HepG2 (cell line): ENCODE measurements around the gene GFER. TPM values are rescaled to one million over a fixed set of nuclear protein-coding genes. Genes with fewer than 3 reads are reported as not detected.
A peak's percentile ranks its signal among the peaks of the same experiment; 100 is the strongest.

Experiments
- ATAC-seq: fragments of 200-7000 bp; cut with Tn5 transposase; 3 replicates; pipeline ENCODE4 v1.9.1; 2020; ENCODE audit warnings: mild to moderate bottlenecking, moderate library complexity
- BruUV-seq: library from RNA; stranded (reverse); fragments of 400-500 nt; replicated peaks from 2 replicates; lab custom pipeline; 2021; lab: Mats Ljungman, UMichigan
- CTCF ChIA-PET: fragments of 300-600 bp; formaldehyde crosslinking; extraction: SDS; loops from one replicate; lab custom pipeline; 2021; ENCODE audit warnings: low total read pairs, inconsistent platforms, low intra/inter-chr PET ratio; lab: Yijun Ruan, JAX
- POLR2A ChIA-PET: fragments of 350-600 bp; sonication (Branson Sonifier 250); formaldehyde crosslinking; loops from one replicate; lab custom pipeline; 2020; ENCODE audit warnings: antibody characterized with exemption, inconsistent platforms; lab: Yijun Ruan, JAX
- DNase-seq: peaks from one replicate; pipeline ENCODE4 v3.0.0-alpha.2; 2015; ENCODE audit warnings: low spot score
- FAIRE-seq: peaks from 3 replicates; lab custom pipeline; 2011; peaks lifted over from hg19 to GRCh38; lab: Jason Lieb, UNC
- H2AFZ ChIP-seq: one replicate; pipeline ENCODE4 v1.6.1; 2011; ENCODE audit warnings: low read length, inconsistent platforms
- H3K27ac ChIP-seq: fragments of 300-600 bp; 3 replicates; pipeline ENCODE4 v1.8.0; 2011; ENCODE audit warnings: mixed run types, mild to moderate bottlenecking, mixed read lengths, low read length, inconsistent platforms; ENCODE audit not compliant: insufficient read depth; ENCODE audit errors: extremely low read length
- H3K27me3 ChIP-seq, 2 experiments: fragments of 200-600 bp in 1 of 2; 2 replicates in 1 of 2; 3 replicates in 1 of 2; pipeline versions ENCODE4 v1.6.0 to v1.8.0; 2011; ENCODE audit warnings: low read length in 2 of 2, mild to moderate bottlenecking in 2 of 2, moderate library complexity in 2 of 2, inconsistent platforms in 1 of 2; ENCODE audit not compliant: insufficient read depth in 2 of 2, control insufficient read depth in 1 of 2
- H3K36me3 ChIP-seq, 2 experiments: fragments of 200-600 bp in 1 of 2; replicated peaks in 1 of 2; 2 replicates in 1 of 2; 3 replicates in 1 of 2; pipeline versions ENCODE4 v1.5.1 to v1.8.0; 2011; ENCODE audit warnings: low read length in 2 of 2, inconsistent platforms in 1 of 2; ENCODE audit not compliant: insufficient read depth in 2 of 2, control insufficient read depth in 1 of 2
- H3K4me1 ChIP-seq: 2 replicates; pipeline ENCODE4 v1.5.1; 2012; ENCODE audit warnings: low read length, inconsistent platforms; ENCODE audit not compliant: insufficient read depth
- H3K4me2 ChIP-seq: 2 replicates; pipeline ENCODE4 v1.6.0; 2011; ENCODE audit warnings: low read depth, low read length, inconsistent platforms
- H3K4me3 ChIP-seq, 3 experiments: fragments of 200-600 bp in 1 of 3; sonication (generic), shearing (Covaris generic) in 1 of 3; replicated peaks in 1 of 3; 2 replicates each; pipeline ENCODE4 v1.5.1; 2011 to 2016; ENCODE audit warnings: low read length in 3 of 3, inconsistent platforms in 2 of 3, low read depth in 2 of 3, mild to moderate bottlenecking in 2 of 3, control low read depth in 1 of 3, mixed read lengths in 1 of 3; ENCODE audit not compliant: insufficient read depth in 1 of 3
- H3K79me2 ChIP-seq: one replicate; pipeline ENCODE4 v1.6.1; 2011; ENCODE audit warnings: low read length, inconsistent platforms; ENCODE audit not compliant: insufficient read depth
- H3K9ac ChIP-seq: 2 replicates; pipeline ENCODE4 v1.6.0; 2011; ENCODE audit warnings: mild to moderate bottlenecking, low read depth, low read length, inconsistent platforms; ENCODE audit not compliant: insufficient read depth
- H3K9me3 ChIP-seq: 2 replicates; pipeline ENCODE4 v1.5.1; 2012; ENCODE audit warnings: mild to moderate bottlenecking, low read length
- H4K20me1 ChIP-seq: 2 replicates; pipeline ENCODE4 v1.6.0; 2011; ENCODE audit warnings: inconsistent platforms, mild to moderate bottlenecking, low read length, moderate library complexity; ENCODE audit not compliant: insufficient read depth
- ETV5 ChIP-seq: IDR thresholded peaks from 2 replicates; pipeline ENCODE4 v1.6.1; 2018; ENCODE audit warnings: missing biosample characterization, missing genetic modification reagents, inconsistent platforms, borderline replicate concordance
- FOSL2 ChIP-seq: sonication (generic); formaldehyde crosslinking; IDR thresholded peaks from 2 replicates; pipeline ENCODE4 v1.4.0; 2020; ENCODE audit warnings: missing genetic modification reagents
- FOXP1 ChIP-seq, 2 experiments: fragments of 450-650 bp in 1 of 2; IDR thresholded peaks; 2 replicates each; pipeline ENCODE4 v1.6.1; 2017 to 2018; ENCODE audit warnings: antibody characterized with exemption in 1 of 2
- HMG20B ChIP-seq: conservative IDR thresholded peaks from 2 replicates; pipeline ENCODE4 v1.6.1; 2016; ENCODE audit warnings: missing genetic modification reagents, missing compliant biosample characterization
- HNF4A ChIP-seq: sonication (generic); formaldehyde crosslinking; IDR thresholded peaks from 2 replicates; pipeline ENCODE4 v1.4.0; 2020; ENCODE audit warnings: missing genetic modification reagents
- KDM2A ChIP-seq: sonication (generic); formaldehyde crosslinking; IDR thresholded peaks from 2 replicates; pipeline ENCODE4 v1.4.0; 2020; ENCODE audit warnings: low read depth, missing genetic modification reagents, borderline replicate concordance
- KLF6 ChIP-seq: IDR thresholded peaks from 2 replicates; pipeline ENCODE4 v1.8.0; 2016; ENCODE audit warnings: missing biosample characterization, missing genetic modification reagents
- MAFK ChIP-seq, 2 experiments: IDR thresholded peaks in 1 of 2; conservative IDR thresholded peaks in 1 of 2; 2 replicates each; pipeline ENCODE4 v1.6.1; 2011; ENCODE audit warnings: improper control_type of control experiment in 2 of 2, low read length in 2 of 2
- POLR2A ChIP-seq, 2 experiments: IDR thresholded peaks; 2 replicates each; pipeline ENCODE4 v1.6.1; 2011; ENCODE audit warnings: low read depth in 2 of 2, low read length in 2 of 2, mild to moderate bottlenecking in 1 of 2, moderate library complexity in 1 of 2; ENCODE audit not compliant: insufficient read depth in 1 of 2
- SIN3B ChIP-seq: fragments of 150-350 bp; IDR thresholded peaks from 2 replicates; pipeline ENCODE4 v1.6.1; 2014; ENCODE audit warnings: low read length
- SP4 ChIP-seq: sonication (generic); formaldehyde crosslinking; IDR thresholded peaks from 2 replicates; pipeline ENCODE4 v1.8.1; 2023; ENCODE audit warnings: mild to moderate bottlenecking, missing genetic modification reagents
- TFE3 ChIP-seq: IDR thresholded peaks from 2 replicates; pipeline ENCODE4 v1.6.1; 2016
- ZFP37 ChIP-seq: sonication (generic); formaldehyde crosslinking; IDR thresholded peaks from 2 replicates; pipeline ENCODE4 v1.4.0; 2020; ENCODE audit warnings: missing genetic modification reagents, borderline replicate concordance
- ZNF10 ChIP-seq: sonication (generic); formaldehyde crosslinking; IDR thresholded peaks from 2 replicates; pipeline ENCODE4 v1.4.0; 2020; ENCODE audit warnings: mild to moderate bottlenecking, low read depth, missing genetic modification reagents, borderline replicate concordance
- ZNF510 ChIP-seq: sonication (generic); formaldehyde crosslinking; IDR thresholded peaks from 2 replicates; pipeline ENCODE4 v1.4.0; 2020; ENCODE audit warnings: low read depth, mild to moderate bottlenecking, missing genetic modification reagents
- ZNF549 ChIP-seq: sonication (generic); formaldehyde crosslinking; IDR thresholded peaks from 2 replicates; pipeline ENCODE4 v1.5.0; 2020; ENCODE audit warnings: missing genetic modification reagents
- ZNF574 ChIP-seq: sonication (generic); formaldehyde crosslinking; IDR thresholded peaks from 2 replicates; pipeline ENCODE4 v1.4.0; 2020; ENCODE audit warnings: missing genetic modification reagents
- ZNF768 ChIP-seq: sonication (generic); formaldehyde crosslinking; IDR thresholded peaks from 2 replicates; pipeline ENCODE4 v1.4.0; 2020; ENCODE audit warnings: missing genetic modification reagents
- ZNF775 ChIP-seq: sonication (generic); formaldehyde crosslinking; IDR thresholded peaks from 2 replicates; pipeline ENCODE4 v1.4.0; 2020; ENCODE audit warnings: missing genetic modification reagents, mild to moderate bottlenecking, moderate library complexity, borderline replicate concordance
- ZNF879 ChIP-seq: sonication (generic); formaldehyde crosslinking; IDR thresholded peaks from 2 replicates; pipeline ENCODE4 v1.8.1; 2023; ENCODE audit warnings: missing genetic modification reagents
- WGBS: methylation state at CpG from one replicate; pipeline ENCODE4 v1.1.6; 2017; ENCODE audit warnings: low lambda C conversion rate; 5-methylcytosine and 5-hydroxymethylcytosine counted together
- in situ Hi-C: cut with HindIII; loops from 2 replicates; pipeline ENCODE4 v1.10.0; 2017; ENCODE audit warnings: low pct_unique_long_range_greater_than_20kb; ENCODE audit not compliant: extremely low pct_ligation_motif_present
- intact Hi-C: fragments of 100-400 bp; cut with micrococcal nuclease; formaldehyde crosslinking; loops from one replicate; pipeline ENCODE4 v1.10.0; 2022; ENCODE audit not compliant: unreplicated experiment
- polyA plus RNA-seq, 8 experiments: library from polyadenylated mRNA; depleted of rRNA in 3 of 8; stranded (reverse) in 7 of 8; unstranded in 1 of 8; fragments of >200 nt; fragmentation: Illumina TruSeq in 4 of 8; extraction: Trizol in 4 of 8; gene quantifications; 2 replicates each; pipeline versions ENCODE4 v1.2.1 to v1.2.3, GENCODE V29; 2011 to 2016; ENCODE audit warnings: low read depth in 4 of 8, missing spikeins in 1 of 8, mixed read lengths in 1 of 8; ENCODE audit not compliant: insufficient read depth in 1 of 8
- total RNA-seq, 5 experiments: library from RNA; depleted of rRNA; stranded (reverse); fragments of >200 nt; fragmentation: Illumina TruSeq; extraction: Trizol; gene quantifications; 2 replicates each; pipeline ENCODE4 v1.2.3, GENCODE V29; 2016; ENCODE audit warnings: low read depth in 1 of 5

The GFER gene
- total and polyA plus RNA-seq, 2 of the 13 experiments (the other 11 are each of a cell fraction or from before 2014, with no cell fraction given): 28.6 to 71.7 TPM

DNA sequence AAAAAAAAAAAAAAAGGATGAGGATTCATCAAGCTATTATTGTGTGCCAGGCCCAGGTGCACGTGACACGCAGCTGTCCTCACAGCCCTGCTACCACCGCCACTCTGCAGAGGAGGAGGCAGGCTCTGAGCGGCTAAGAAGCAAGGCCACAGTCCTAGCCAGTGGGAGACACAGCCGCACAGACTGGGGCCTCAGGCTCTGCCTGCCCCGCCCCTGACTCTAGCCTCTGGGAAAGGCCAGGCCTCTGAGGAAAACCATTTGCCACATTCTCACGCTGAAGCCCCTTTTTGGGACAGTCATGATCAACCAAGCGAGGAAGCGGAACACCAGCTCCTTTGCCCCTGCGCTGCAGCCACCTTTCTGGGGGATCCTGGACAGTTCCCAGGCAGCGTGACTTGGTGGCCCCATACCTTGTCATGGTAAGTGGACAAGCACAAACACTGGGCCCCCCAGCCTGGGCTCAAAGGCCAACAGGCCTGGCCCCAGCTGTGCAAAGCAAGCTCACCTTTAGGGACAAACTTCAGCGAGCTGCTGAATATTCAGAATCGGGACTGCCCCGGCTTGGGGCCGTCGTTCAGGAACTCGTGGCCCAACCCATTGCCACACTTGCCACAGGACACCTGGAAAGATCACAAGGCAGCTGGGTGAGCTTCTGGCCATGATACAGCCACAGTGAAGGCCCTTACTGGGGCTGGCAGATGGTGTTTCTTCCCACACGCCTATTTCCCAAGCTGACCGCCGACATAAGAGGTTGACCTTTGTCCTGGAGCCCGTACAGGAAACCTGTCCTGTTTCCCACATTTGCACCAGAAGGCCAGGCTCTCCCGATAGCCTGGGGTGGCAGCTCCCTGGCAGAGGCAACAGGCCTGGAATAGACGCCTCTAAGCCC, 43.5 kb upstream of the GFER start:
- H3K4me2 ChIP-seq: peak overlapping the region; percentile 96
- no peaks in the 10 kb centered on the region for H3K9me3 ChIP-seq
- ATAC-seq (peak; percentile 65), DNase-seq (peak; percentile 87), FAIRE-seq (peak; percentile 70)
- peaks cover 7 to 24% of the 10 kb centered on the region in 2 experiments; a peak in 3 of 5 replicates for H3K36me3 ChIP-seq
- BruUV-seq: no TSS peak
- ChIA-PET POLR2A (interaction anchor here (0.7 to 5.8 kb wide), 38 partner anchors 8 to 329 kb away, joined by 3 to 139 read pairs (median 5); partner anchors contain the start of genes EME2, FAHD1, GFER and HAGH), CTCF (no interaction called here)
- peak overlapping the region; percentile 96 for H3K27ac ChIP-seq
- no peaks in the 10 kb centered on the region; the same call in 1 of the 2 replicates for H4K20me1 ChIP-seq
- 1% methylated on average over 11 of the region's 23 CpGs for WGBS
- H3K9ac ChIP-seq: peak overlapping the region; percentile 90
- intact Hi-C loops: loop anchor here (2.0 kb wide), 1 partner anchor 18 kb away; the partner anchor contains the start of gene NDUFB10
- H3K27me3 ChIP-seq: no peaks in the 10 kb centered on the region
- H2AFZ ChIP-seq: no peak overlapping the region
- peaks cover 26% of the 10 kb centered on the region for H3K79me2 ChIP-seq
- H3K4me3 ChIP-seq: peak overlapping the region; percentile 93 to 97 (median 96); a peak in 5 of 6 replicates
- in situ Hi-C loops: no loop called here
- peaks cover 72% of the 10 kb centered on the region for H3K4me1 ChIP-seq
- no peak for TF ChIP-seq ZNF768 (CRISPR knock-in tag)
- TF ChIP-seq SIN3B: no peak
- TF ChIP-seq ZNF574: peak; percentile 62
- TF ChIP-seq ZFP37 (CRISPR knock-in tag): no peak; the same call in 1 of the 2 replicates
- no peak for TF ChIP-seq ZNF549 (CRISPR knock-in tag)
- TF ChIP-seq ZNF510 (CRISPR knock-in tag): 0 out of 2 replicates have a peak, but pooled peaks have one; percentile 52
- TF ChIP-seq FOSL2: peak; percentile 63
- TF ChIP-seq POLR2A (IDR thresholded peaks at IDR 0.05; ENCODE audit: insufficient read depth in 1 of 2, low read depth in 2 of 2, low read length in 2 of 2): peak; percentile 61 to 74; a peak in 3 of 4 replicates
- peak; percentile 66; the same call in 1 of the 2 replicates for TF ChIP-seq ZNF879 (CRISPR knock-in tag)
- TF ChIP-seq KLF6 (CRISPR knock-in tag): no peak
- no peak for TF ChIP-seq MAFK (conservative IDR thresholded peaks at IDR 0.05 in 1 of 2, IDR thresholded peaks at IDR 0.05 in 1 of 2; ENCODE audit: low read length in 2 of 2)
- TF ChIP-seq HMG20B (CRISPR knock-in tag): peak; percentile 7; the same call in 1 of the 2 replicates
- 0 out of 2 replicates have a peak, but pooled peaks have one; percentile 37 for TF ChIP-seq ZNF775
- TF ChIP-seq HNF4A (CRISPR knock-in tag): peak; percentile 97
- peak; percentile 80 for TF ChIP-seq TFE3
- TF ChIP-seq KDM2A (CRISPR knock-in tag): peak; percentile 42; the same call in 1 of the 2 replicates
- TF ChIP-seq ETV5: no peak
- no peak for TF ChIP-seq FOXP1 (IDR thresholded peaks at IDR 0.05)
- TF ChIP-seq FOXP1 (CRISPR knock-in tag; IDR thresholded peaks at IDR 0.05): peak; percentile 63; the same call in 1 of the 2 replicates
- no peak for TF ChIP-seq ZNF10
- no peak for TF ChIP-seq SP4
